Activated CD4-positive, alpha-beta T cell treated with anti-CD3 and anti-CD28 coated beads, Interleukin-2, Interleukin-6, amounts not matched to agents 100 ng/mL and 50 ng/mL, durations not matched to agents 16 hours and 8 hours (primary cell): Measurements from ENCODE around the gene THPO.
"Not testable (repeated sequence)": the region's sequence is repeated elsewhere in the genome, so short reads cannot be mapped to it uniquely, and the experiment has no call there.

Source experiments
- DNase-seq: peaks from one replicate; pipeline ENCODE4 v3.0.0-alpha.2; 2020

The THPO gene

GRCh38 chr3:184347321-184348056 lies 30.5 kb downstream of the THPO start:
- no peak for DNase-seq

DNA sequence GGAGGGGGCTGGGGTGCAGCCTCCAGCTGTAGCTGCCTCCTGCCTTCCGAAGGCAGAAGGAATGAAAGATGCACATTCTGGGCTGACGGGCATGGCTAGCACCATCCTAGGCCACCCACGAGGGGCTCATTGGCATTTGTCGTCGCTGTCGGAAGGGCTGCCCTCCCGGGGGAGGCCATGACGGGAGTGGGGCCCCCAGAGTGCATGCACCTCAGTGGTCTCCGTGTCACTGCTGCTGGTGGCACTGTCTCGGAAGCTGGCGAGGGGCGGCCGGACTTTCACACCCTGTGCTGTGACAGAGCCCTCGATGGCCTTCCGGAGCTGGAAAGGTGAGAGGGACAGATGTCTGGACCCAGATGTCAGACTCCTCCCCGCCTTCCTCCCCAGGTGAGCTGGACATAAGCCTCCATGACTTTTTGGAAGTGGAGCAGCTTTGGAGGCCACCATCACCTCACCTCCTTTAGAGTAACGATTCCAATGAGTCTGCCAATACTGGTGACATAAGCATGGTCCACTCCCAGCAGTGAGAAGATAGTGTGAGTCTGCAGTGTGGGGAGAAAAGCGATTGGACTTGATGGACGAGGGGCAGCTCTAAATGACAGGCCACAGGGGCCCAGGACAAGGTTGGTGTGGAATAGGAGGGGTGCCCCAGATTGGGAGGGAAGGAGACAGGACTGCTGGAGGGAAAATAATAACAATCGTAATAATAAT lies 31.4 kb downstream of the THPO start:
- no peak for DNase-seq

DNA sequence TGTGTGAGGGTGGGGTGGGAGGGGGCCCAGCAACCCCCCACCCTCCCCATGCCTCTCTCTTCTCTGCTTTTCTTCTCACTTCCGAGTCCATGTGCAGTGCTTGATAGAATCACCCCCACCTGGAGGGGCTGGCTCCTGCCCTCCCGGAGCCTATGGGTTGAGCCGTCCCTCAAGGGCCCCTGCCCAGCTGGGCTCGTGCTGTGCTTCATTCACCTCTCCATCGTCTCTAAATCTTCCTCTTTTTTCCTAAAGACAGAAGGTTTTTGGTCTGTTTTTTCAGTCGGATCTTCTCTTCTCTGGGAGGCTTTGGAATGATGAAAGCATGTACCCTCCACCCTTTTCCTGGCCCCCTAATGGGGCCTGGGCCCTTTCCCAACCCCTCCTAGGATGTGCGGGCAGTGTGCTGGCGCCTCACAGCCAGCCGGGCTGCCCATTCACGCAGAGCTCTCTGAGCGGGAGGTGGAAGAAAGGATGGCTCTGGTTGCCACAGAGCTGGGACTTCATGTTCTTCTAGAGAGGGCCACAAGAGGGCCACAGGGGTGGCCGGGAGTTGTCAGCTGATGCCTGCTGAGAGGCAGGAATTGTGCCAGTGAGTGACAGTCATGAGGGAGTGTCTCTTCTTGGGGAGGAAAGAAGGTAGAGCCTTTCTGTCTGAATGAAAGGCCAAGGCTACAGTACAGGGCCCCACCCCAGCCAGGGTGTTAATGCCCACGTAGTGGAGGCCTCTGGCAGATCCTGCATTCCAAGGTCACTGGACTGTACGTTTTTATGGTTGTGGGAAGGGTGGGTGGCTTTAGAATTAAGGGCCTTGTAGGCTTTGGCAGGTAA lies 32.5 kb downstream of the THPO start:
- DNase-seq, result peak; percentile 23

- DNase-seq, result no peak
These were observed 33.3 kb downstream of the THPO start for GRCh38 chr3:184344579-184345316.

GRCh38 chr3:184343200-184343876 lies 34.7 kb downstream of the THPO start:
- DNase-seq, result no peak

DNA sequence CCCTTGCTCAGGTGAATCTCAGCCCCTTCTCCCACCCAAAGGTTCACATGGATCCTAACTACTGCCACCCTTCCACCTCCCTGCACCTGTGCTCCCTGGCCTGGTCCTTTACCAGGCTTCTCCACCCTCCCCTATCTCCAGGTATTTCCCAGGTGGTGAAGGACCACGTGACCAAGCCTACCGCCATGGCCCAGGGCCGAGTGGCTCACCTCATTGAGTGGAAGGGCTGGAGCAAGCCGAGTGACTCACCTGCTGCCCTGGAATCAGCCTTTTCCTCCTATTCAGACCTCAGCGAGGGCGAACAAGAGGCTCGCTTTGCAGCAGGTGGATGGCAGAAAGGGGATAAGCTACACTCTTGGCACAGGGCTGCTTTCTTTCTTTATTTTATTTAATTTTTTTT lies 36.1 kb downstream of the THPO start:
- no peak for DNase-seq

GRCh38 chr3:184339451-184340135 lies 38.4 kb downstream of the THPO start:
- DNase-seq, result not testable (repeated sequence)

DNA sequence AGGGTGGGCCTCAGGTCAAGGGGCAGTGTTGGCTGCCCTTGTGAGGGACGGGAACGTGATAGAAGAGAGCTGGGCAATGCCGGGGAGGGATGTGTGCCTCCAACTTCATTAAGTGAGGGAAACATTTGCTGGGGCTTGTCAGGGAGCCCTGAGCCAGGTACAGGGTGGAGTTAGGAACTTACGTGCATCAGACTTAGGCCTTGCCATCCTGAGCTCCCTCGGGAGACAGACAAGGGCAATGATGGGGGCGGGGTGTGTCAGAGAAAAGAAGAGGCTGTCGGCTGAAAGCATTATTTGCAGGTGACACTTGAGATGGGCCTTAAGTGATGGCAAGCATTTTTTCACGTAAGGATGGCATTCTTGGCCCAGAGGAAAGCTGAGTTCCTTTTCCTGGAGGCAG lies 39.0 kb downstream of the THPO start:
- DNase-seq, result no peak

GRCh38 chr3:184338511-184338945 lies 39.5 kb downstream of the THPO start:
- DNase-seq, result no peak

- no peak for DNase-seq
These were observed 40.0 kb downstream of the THPO start for GRCh38 chr3:184337981-184338380.

DNA sequence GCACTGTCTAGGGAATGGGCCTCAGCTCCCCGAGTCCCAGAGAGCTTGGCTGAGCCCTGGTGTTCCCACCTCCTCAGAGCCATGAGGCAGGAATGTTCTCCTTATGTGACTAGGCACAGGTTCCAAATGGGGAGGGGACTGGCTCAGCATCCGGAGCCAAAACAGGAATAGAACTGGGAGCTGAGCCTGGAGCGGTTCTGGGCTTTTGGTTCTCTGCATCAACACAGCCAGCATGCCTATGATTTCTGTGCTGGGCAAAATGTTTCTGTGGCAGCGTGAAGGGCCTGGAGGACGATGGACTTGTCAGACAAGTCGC lies 40.6 kb downstream of the THPO start, which contains the start of gene FAM131A:
TSS of gene FAM131A (plus strand) at position 202 of the 316 bp plus-strand sequence. CDS start at position 233, 31 bp downstream.
- no peak for DNase-seq

DNA sequence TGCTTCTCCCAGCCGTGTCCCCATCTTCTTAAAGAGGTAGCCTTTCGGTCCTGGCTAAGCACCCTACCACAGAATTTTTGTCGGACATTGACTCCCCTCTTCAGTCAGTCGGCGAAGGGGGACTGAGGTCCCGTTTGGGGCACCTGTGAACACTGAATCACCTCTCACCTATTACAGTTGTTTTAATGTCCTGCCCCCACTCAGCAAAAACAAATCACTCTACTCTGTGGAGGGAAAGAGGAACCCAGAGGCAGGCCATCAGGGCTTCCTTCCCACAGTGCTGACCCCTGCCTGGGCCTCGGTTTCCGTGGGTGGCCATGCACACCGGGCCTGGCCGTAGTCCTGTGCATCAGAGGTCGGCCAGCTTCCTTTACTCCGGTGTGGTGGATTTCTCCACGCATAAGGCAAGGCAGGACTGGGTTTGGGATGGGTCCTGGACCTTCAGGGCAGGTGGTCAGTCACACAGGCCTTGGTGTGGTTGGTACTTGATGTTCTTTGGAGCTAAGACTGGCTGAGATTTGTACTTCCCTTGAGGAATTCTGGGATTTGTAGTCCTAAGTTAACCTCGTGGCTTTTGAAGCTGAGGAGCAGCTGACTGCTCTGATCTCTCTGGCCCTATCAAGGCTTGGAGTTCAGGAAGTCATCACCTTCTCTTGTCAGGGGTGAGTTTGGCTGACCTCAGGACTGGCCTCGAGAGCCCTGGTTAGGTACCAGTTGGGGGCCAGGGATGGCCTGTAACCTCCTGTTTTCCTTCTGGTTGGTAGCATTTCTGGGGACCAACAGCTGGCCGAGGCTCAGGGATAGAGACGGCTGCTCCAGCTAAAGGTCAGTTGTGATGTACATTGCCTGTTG lies 41.2 kb downstream of the THPO start:
- DNase-seq, result no peak

DNA sequence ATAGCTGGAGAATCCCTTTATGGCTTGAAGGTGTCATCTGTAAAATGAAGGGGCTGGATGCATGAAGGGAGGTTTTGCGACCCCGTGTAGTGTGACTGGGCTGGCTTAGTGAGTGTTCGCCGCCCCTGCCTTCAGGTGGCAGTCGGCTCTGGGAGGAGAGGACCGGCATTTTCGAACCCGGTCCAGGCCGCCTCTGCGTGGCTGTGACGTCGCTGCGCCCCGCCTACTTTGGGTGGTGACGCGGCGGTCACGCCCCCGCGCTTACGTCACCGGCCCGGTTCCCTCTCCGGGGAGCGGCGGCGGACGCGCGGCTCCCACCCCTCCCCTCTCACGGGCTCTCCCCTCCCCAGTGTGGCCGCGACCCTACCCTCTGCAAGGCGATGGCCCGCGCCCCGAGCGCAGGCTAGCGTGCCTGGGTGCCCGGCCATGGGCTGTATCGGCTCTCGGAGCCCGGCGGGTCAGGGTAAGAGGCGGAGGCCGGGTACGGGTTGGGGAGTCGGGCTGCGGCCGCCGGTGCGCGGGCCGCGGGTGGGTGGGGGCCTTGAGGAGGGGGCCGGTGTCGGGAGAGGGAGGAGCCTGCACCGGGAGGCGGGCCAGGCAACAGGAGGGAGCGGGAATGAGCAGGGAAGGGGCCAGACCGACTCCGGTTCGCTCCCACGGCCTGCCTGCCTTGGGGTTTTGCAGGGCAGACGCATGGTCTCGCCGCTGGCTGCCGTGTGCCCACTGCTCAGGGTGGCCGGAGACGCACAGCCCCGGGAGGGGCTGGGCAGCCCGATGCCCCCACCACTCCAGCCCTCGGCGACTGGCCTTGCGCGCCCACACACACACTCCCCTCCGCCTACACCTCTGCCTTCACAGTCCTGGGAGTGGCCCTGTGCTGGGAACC lies 42.1 kb downstream of the THPO start:
- peak; percentile 91 for DNase-seq

DNA sequence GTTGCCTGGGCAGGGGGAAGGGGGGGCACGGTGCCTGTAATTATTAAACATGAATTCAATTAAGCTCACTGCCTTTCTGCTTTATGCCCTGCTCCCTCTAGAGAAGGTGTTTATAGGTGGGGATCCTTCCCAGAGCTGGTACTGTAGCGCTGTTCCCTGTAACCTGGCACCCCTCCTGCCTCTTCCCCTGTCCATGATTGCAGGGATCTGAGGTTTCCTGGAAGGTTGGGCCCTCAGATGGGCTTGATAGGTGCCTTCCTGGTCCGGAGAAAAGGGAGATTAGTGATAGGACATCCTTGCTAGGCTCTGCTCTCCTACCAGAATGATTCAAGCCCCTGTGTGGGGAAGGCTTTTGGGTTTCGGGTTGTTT lies 42.7 kb downstream of the THPO start:
- DNase-seq, result no peak

DNA sequence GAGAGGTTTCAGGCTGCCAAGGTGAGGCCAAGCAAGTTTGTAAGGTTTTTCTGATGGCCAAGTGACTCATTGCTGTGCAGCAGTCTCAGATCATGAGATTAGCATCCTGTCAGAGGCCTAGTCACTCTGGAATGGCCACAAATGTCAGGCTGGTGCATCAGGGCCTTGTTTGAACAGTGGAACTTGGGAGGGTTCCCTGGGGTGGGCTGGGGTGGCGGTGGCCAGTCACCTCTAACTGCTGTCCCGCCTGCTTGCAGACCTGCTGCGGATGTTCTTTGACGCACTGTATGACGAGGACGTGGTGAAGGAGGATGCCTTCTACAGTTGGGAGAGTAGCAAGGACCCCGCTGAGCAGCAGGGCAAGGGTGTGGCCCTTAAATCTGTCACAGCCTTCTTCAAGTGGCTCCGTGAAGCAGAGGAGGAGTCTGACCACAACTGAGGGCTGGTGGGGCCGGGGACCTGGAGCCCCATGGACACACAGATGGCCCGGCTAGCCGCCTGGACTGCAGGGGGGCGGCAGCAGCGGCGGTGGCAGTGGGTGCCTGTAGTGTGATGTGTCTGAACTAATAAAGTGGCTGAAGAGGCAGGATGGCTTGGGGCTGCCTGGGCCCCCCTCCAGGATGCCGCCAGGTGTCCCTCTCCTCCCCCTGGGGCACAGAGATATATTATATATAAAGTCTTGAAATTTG lies 43.4 kb downstream of the THPO start:
- peak; percentile 52 for DNase-seq

- no peak for DNase-seq
These were observed 44.3 kb downstream of the THPO start for GRCh38 chr3:184333700-184334099.

- no peak for DNase-seq
These were observed 44.8 kb downstream of the THPO start for GRCh38 chr3:184333190-184333589.

- DNase-seq, result no peak
These were observed 45.5 kb downstream of the THPO start for GRCh38 chr3:184332370-184333090.
